Measurements from ENCODE around the gene PHOSPHO1. TPM values are rescaled to one million over a fixed set of nuclear protein-coding genes. Genes with fewer than 3 reads are reported as not detected.
"Not testable (repeated sequence)": the region's sequence is repeated elsewhere in the genome, so short reads cannot be mapped to it uniquely, and the experiment has no call there.

PHOSPHO1 gene
- total and polyA plus RNA-seq, 8 donors, result 0.19 to 0.28 (median 0.22) TPM; not detected in 5

- intact Hi-C loops (cut with DNase I), result no loop called here
- DNase-seq (no peak), FAIRE-seq (no peak), ATAC-seq (peak; percentile 1 to 19 (median 4))
- Histone ChIP-seq H3K4me1 (peaks cover 0 to 4% (median 0%) of the 10 kb centered on the region in 3 donors), H3K4me3 (peak overlapping the region; percentile 49 to 69 (median 64)), H3K36me3 (no peaks in the 10 kb centered on the region), H3K27me3 (no peaks in the 10 kb centered on the region), H3K9me3 (no peaks in the 10 kb centered on the region), H3K27ac (peak overlapping the region; percentile 87 to 98 (median 96))
- 5 to 8% methylated on average over 8 of the region's 8 CpGs for WGBS, 2 donors
- TF ChIP-seq CTCF (IDR thresholded peaks at IDR 0.05), result no peak
These were observed 39.1 kb downstream of the PHOSPHO1 start for GRCh38 chr17:49191409-49191916.

DNA sequence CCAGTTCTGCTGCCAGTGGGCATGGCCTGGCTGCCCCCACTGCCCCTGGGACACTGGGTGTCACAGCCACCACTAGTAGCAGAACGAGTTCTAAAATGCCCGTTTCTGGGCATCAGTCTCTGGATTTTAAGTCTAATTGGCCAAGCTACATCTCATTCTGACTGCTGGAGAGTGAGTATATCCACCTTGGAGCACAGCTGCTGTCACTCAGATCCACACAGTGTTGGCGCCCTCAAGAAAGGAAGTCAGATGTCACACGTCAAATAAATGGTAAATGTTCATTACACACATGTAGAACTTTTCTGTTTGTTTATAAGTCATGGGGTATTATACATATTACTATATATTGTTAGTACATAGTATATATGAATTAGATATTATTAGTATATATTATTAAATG, 39.7 kb downstream of the PHOSPHO1 start:
- no peaks in the 10 kb centered on the region for H3K36me3 ChIP-seq
- peaks cover 0 to 4% (median 0%) of the 10 kb centered on the region in 3 donors for H3K4me1 ChIP-seq
- 52 to 66% methylated on average over 4 of the region's 4 CpGs for WGBS, 2 donors
- no peaks in the 10 kb centered on the region for H3K27me3 ChIP-seq
- H3K4me3 ChIP-seq, result no peak overlapping the region
- ATAC-seq, result no peak
- no peak for TF ChIP-seq CTCF (IDR thresholded peaks at IDR 0.05)
- DNase-seq, result no peak
- no peak for FAIRE-seq
- intact Hi-C loops (cut with DNase I), result no loop called here
- H3K9me3 ChIP-seq, result no peaks in the 10 kb centered on the region
- H3K27ac ChIP-seq, result peak overlapping the region in 1 of 4 donors; percentile 97

GRCh38 chr17:49187301-49187700, 43.3 kb downstream of the PHOSPHO1 start:
- Histone ChIP-seq H3K9me3 (no peaks in the 10 kb centered on the region), H3K4me3 (no peak overlapping the region), H3K36me3 (no peaks in the 10 kb centered on the region), H3K4me1 (peaks cover 0 to 4% (median 0%) of the 10 kb centered on the region in 3 donors), H3K27me3 (no peaks in the 10 kb centered on the region), H3K27ac (no peak overlapping the region)
- intact Hi-C loops (cut with DNase I), result no loop called here
- FAIRE-seq, result no peak
- DNase-seq, result no peak
- 89 to 93% methylated on average over 3 of the region's 3 CpGs for WGBS, 2 donors
- ATAC-seq, result no peak
- no peak for TF ChIP-seq CTCF (IDR thresholded peaks at IDR 0.05)

GRCh38 chr17:49185381-49185780, 45.2 kb downstream of the PHOSPHO1 start:
- DNase-seq; intact Hi-C loops (cut with DNase I); FAIRE-seq; H3K9me3 ChIP-seq; H3K27ac ChIP-seq; H3K4me1 ChIP-seq; H3K36me3 ChIP-seq; ATAC-seq; H3K27me3 ChIP-seq; H3K4me3 ChIP-seq: not testable (repeated sequence)
- WGBS, 2 donors, result 91 to 94% methylated on average over 1 of the region's 1 CpG

DNA sequence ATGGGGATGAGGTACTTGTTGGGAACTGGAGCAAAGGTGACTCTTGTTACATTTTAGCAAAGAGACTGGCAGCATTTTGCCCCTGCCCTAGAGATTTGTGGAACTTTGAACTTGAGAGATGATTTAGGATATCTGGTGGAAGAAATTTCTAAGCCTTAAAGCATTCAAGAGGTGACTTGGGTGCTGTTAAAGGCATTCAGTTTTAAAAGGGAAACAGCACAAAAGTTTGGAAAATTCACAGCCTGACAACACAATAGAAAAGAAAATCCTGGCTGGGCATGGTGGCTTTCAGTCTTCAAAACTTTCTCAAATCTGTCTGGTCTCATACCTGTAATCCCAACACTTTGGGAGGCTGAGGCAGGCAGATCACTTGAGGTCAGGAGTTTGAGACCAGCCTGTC, 46.1 kb downstream of the PHOSPHO1 start:
- H3K27me3 ChIP-seq; H3K27ac ChIP-seq; DNase-seq; H3K36me3 ChIP-seq; H3K4me3 ChIP-seq; H3K9me3 ChIP-seq; FAIRE-seq; ATAC-seq; intact Hi-C loops (cut with DNase I); H3K4me1 ChIP-seq: not testable (repeated sequence)

GRCh38 chr17:49183801-49184200, 46.8 kb downstream of the PHOSPHO1 start:
- TF ChIP-seq CTCF (IDR thresholded peaks at IDR 0.05), result no peak
- no peak for ATAC-seq
- no peak for DNase-seq
- no peaks in the 10 kb centered on the region for H3K36me3 ChIP-seq
- H3K9me3 ChIP-seq, result no peaks in the 10 kb centered on the region
- intact Hi-C loops (cut with DNase I), result no loop called here
- FAIRE-seq, result no peak
- H3K27me3 ChIP-seq, result no peaks in the 10 kb centered on the region
- no peak overlapping the region for H3K27ac ChIP-seq
- WGBS, 2 donors, result 70 to 82% methylated on average over 6 to 7 of the region's 7 CpGs
- no peak overlapping the region for H3K4me3 ChIP-seq
- no peaks in the 10 kb centered on the region for H3K4me1 ChIP-seq

All from pancreas (tissue), 10 donors.